ENCODE results near the gene BID. TPM values are rescaled to one million over a fixed set of nuclear protein-coding genes. Genes with fewer than 3 reads are reported as not detected.

Gene BID
- total RNA-seq, 1 donor from 2014 or later = 43.3 TPM

DNA sequence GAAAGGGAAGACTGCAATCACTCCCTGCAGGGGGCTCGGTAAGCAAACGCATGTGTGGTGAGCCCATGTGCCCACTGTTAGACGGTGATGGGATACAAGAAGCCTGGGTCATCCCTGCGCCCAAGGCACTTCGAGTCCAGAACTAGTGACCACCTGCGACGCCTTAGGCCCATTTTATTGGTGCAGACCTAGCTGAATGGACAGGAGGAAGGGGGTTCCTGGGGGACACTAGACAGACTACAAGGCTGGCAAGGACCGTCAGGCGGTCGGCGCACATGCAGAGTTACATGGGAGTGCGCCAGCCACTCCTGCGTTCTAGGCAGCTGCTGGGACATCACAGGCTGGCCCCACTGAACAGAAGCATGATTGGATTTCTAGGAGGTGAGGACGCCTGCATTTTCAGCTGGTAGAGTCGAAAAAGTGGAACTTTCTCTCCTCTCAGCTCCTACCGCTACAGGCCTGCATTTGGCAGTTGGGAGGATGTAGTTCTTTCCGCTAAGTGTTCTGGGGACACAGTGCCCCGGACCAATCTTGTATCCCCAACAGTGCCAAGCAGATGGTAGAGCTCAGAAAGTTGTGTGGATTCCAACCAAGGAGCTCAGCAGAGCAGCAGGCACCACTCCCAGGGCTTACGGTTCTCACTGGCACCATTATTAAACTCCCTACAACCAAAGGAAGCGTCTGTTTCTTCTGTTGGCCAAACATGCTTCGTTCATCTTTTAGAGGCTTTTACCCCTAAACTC, 35.7 kb downstream of the BID start:
- DNase-seq (ENCODE audit: low read depth in 2 of 2) = no peak

DNA sequence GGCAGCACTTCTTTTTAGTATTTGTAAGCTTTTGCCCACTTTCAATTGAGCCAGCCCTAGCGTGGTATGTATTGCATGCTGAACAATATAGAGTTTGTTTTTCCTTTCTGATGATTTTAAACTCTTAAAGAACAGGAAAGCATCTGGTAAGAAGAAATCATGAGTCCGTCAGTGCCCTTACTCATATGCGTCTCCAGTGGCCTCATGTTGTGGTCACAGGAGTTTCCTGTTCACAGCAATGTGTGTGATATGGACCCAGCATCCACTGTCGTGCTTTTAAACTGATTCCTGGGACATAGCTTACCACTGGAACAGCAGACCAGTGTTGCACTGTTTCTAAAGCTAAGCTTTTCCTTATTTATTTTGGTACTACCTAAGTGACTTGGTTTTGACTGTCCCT, 40.1 kb downstream of the BID start:
- DNase-seq (ENCODE audit: low read depth in 2 of 2) = peak in 1 of 2 donors; percentile 80

DNA sequence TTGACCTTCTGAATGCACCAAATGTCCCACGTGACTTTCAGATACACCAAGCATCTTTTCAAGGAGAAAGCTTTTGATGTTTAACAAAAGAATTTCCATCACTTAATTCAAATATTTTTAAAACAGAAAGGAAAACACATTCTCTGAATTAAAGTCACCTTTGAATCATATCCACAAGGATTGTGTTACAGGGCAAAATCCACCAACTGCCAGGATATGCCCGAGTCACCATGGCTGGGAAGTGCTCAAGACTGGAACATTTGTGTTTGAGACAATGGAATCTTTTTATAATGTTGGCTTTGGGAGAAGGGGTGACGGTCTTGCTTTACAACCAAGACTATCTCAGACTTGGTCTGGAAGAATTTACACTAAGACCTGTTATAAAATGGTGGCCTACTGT, 40.8 kb downstream of the BID start:
- DNase-seq (ENCODE audit: low read depth in 2 of 2) = peak in 1 of 2 donors; percentile 30

DNA sequence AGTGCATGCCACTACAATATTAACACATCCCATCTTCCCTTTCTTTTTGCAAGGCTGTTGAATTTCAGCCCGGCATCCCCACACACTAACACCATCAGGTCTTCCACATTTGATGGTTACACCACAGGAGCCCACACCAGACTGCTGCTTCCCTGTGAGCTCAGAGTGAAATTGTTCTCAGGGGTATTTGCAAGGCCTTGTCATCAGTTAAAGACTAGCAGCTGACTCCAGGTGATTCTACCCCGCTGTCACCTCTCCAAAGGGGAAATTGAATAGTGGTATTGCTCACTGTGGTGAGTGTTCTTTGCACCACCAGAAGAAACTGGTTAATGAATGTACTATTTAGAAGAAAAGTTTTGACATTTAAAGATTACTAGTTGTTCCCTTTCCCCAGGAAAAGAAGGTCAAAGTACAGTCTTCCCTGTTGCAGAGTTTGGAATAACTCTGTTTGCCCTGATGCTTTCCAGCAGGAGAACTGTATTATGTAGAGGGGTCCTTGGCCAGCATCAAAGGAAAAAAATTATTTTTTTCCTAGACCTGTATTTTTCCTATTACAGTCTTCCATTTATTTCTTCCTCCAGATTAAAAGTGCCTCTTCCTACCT, 41.9 kb downstream of the BID start:
- no peak for DNase-seq (ENCODE audit: low read depth in 2 of 2)

DNA sequence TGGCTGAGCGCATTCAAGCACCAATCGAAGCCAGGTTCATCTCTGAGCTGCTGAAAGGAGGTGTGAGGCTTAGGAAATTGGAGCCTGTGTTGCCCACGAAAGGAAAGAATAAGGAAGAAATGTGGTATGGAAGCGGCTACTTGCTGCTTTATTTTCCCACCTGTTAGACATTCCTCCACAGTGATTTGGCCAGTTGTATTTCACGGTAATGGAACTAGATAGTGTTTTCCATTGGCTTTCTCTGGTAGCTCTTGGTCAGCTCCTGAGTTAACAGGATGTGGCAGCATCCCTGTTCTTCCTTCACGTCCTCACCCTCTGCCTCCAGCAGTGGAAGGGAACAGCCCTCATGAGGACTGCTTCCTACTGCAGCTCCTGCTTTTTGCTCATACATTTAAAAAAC, 44.7 kb downstream of the BID start:
- no peak for DNase-seq (ENCODE audit: low read depth in 2 of 2)

DNA sequence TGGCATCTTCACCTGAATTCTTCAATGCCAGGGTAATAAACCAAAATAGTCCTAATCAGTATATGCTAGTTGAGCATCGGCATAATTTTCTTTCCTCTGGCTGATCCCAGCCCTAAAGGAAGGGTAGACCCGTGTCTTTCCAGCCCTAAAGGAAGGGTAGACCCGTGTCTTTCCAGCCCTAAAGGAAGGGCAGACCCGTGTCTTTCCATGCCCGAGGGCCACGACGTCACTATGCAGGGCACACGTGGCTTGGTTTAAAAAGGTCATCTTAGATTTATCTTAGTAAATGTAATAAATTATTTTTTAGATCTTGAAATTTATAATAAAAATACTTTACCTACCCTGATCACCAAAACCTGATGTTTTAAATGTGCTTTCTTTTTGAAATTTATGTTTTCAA, 45.5 kb downstream of the BID start:
- no peak for DNase-seq (ENCODE audit: low read depth in 2 of 2)

DNA sequence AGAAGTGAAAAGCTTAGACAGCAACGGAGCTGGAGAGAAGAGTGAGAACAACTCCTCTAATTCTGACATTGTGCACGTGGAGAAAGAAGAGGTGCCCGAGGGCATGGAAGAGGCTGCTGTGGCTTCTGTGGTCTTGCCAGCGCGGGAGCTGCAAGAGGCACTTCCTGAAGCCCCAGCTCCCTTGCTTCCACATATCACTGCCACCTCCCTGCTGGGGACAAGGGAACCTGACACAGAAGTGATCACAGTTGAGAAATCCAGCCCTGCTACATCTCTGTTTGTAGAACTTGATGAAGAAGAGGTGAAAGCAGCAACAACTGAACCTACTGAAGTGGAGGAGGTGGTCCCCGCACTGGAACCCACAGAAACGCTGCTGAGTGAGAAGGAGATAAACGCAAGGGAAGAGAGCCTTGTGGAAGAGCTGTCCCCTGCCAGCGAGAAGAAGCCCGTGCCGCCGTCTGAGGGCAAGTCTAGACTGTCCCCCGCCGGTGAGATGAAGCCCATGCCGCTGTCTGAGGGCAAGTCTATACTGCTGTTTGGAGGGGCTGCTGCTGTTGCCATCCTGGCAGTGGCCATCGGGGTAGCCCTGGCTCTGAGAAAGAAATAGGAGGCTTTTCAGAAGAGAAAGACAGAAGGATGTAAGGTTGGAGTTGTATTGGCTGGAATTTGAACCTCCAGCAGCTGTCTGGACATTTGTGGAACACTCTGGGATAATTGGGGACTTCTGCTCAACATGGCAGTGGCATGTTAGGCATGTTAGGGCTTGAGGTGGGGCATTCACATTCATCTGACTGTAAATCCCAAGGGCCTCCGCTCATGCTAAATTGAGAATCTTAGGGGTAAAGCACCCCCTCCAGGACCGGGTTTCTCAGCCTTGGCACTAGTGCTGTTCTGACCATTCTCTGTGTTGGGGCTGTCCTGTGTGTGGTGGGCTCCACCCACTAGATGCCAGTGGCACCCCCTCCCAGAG, 47.1 kb downstream of the BID start:
- no peak for DNase-seq (ENCODE audit: low read depth in 2 of 2)

DNA sequence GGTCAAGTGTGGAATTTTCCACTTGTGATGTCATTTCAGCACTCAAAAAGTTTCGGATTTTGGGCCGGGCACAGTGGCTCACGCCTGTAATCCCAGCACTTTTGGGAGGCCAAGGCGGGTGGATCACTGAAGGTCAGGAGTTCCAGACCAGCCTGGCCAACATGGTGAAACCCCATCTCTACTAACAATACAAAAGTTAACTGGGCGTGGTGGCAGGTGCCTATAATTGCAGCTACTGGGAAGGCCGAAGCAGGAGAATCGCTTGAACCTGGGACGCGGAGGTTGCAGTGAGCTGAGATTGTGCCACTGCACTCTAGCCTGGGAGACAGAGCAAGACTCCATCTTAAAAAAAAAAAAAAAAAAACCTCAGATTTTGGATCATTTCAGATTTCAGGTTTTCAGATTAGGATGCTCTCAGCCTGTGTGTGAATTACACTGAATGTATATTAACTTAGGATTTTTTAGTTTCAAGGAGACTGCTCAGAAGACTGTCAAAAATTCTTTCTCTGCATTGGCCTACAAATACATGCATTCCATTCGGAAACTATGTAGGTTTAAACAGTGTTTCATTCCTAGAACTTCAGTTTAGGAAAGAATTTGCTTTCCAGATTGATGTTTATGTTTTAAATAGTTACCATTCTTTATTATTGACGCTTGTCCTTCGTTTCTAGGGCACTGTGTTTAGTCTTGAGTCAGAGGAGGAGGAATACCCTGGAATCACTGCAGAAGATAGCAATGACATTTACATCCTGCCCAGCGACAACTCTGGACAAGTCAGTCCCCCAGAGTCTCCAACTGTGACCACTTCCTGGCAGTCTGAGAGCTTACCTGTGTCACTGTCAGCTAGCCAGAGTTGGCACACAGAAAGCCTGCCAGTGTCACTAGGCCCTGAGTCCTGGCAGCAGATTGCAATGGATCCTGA, 48.0 kb downstream of the BID start:
- DNase-seq (ENCODE audit: low read depth in 2 of 2) = no peak

DNA sequence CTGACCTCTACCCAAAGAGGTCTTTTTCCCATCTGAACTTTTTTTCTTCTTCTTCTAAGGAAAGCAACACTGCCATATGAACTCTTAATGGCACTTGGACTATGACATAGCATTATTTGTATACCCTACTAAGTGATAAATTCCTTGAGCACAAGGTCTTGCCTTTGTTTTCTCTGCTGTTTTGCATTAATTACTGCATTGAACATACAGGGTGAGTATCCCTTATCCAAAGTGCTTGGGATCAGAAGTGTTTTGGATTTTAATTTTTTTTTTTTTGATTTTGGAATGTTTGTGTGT, 48.8 kb downstream of the BID start:
- no peak for DNase-seq (ENCODE audit: low read depth in 2 of 2)

DNA sequence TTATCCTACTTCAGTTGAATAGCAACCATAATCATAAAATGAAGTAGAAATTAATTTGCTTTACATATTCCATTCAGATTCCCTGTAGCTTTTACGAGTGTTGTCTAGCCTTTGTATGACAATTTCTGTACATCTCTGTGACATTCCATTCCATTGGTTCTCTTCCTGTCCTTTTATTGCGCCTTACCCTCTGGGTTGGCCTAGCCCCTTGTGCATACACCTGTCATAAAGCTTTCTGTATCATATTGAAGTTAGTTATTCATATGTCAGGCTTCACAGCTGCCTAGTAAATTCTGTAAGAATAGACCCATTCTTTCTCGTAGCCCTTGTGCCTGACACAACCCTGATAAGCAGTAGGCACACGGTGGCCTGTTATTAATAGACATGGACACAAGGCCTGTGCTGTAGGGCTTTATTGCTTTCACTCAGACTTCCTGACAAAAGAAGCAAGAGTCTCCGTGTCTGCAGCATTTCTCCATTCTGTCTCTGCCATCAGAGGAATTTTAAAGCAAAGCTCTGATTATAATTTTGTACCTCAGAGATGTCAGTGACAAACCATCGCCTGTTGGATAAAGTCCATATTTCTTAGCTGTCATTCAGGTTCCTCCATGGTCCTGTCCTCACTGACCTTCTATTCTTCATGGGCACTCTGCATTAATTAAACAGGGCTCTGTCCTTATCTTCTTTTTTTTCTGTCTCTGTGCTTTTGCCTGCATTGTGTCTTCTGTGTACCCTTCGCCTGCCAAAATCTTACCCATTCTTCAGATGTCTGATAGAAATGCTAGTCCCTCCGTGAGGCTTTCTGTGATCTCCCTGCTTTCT, 49.4 kb downstream of the BID start:
- no peak for DNase-seq (ENCODE audit: low read depth in 2 of 2)

DNA sequence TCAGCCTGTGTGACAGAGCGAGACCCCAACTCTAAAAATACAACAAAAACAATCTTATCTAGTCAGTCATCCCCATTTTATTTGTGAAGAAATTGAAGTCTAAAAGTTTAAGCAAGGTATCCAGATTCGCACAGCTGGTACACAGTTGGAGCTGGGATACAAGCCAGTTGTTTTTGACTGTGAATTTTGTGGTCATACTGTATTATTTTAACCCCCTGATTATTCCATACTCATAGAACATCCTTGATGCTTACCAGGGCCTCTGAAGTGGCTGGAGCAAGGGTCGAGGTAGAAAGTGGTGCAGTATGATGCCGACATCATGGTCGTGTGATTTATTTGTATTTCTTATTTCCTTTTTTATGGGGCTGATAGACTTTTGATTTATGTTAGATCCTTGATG, 50.0 kb downstream of the BID start:
- no peak for DNase-seq (ENCODE audit: low read depth in 2 of 2)

DNA sequence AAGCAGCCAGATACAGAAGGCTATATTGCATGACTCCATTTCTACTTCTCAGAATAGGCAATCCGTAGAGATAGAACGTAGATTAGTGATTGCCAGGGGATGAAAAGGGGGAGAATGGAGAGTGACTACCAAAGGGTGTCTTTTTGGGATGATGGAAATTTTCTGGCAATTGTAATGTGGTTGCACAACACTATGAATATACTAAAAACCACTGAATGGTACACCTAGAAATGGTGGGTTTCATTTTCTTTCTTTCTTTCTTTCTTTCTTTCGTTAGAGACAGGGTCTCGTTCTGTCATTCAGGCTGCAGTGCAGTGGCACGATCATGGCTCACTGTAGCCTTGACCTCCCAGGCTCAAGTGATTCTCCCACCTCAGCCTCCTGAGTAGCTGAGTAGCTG, 54.4 kb downstream of the BID start:
- DNase-seq (ENCODE audit: low read depth in 2 of 2) = no peak

DNA sequence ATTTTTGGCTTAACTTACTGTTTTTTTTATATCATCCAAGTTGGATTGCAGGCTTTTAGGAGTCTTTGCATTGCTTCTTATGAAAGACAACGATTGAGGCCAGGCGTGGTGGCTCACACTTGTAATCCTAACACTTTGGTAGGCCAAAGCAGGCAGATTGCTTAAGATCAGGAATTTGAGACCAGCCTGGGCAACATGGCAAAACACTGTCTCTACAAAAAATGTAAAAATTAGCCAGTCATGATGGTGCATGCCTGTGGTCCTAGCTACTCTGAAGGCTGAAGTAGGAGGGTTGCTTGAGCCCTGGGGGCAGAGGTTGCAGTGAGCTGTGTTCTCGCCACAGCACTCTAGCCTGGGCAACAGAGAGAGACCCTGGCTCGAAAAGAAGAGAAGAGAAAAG, 56.6 kb downstream of the BID start:
- no peak for DNase-seq (ENCODE audit: low read depth in 2 of 2)

DNA sequence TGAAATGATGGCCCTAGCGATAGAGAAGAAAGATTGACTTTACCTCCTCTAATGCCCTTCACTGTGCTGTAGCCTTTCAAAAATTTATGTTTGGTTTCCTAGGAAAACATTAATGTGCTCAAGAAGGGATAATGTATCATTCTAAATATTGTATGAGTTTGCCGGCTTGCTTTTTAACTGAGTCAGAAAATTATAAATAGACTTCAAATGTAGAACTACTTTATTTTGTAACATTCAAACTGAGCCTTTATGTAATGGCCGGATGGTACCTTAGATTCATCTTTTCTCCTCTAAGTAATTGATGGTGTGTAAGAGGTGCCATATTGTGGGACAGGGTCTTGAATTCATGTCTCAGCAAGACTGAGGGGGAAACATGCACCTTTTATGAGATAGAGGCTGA, 57.7 kb downstream of the BID start:
- DNase-seq (ENCODE audit: low read depth in 2 of 2) = no peak

DNA sequence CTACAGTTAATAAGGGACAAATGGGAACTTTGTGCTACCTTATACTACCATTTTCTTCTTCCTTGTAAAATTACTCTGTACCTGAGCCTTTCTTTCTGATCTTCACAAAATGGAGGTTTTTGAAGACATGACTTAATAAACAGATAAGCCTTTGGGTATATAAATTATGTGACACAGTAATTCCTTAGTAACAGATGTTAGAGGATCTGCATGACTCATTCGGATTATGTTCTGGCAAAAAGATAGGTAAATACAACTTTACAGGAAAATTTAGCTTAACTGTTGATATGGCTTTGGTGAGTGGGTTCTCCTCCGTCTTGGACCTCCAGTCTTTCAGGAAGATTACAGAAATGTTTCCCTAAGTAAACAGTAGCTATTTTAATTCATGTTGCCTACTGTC, 61.8 kb downstream of the BID start:
- DNase-seq (ENCODE audit: low read depth in 2 of 2) = peak; percentile 31 to 52

DNA sequence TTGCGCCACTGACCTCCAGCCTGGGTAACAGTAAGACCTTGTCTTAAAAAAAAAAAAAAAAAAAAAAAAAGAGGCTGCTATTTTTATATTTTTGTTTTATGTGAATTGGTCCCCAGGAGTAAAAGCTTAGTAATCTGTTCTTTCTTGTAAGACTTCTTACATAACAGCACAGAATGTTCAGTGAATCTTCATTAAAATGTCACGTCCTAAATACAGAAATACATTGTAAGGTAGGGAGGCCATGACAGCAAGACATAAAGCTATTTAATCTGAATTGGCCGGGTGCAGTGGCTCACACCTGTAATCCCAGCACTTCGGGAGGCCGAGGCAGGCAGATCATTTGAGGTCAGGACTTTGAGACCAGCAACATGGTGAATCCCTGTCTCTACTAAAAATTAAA, 64.2 kb downstream of the BID start:
- DNase-seq (ENCODE audit: low read depth in 2 of 2) = no peak

DNA sequence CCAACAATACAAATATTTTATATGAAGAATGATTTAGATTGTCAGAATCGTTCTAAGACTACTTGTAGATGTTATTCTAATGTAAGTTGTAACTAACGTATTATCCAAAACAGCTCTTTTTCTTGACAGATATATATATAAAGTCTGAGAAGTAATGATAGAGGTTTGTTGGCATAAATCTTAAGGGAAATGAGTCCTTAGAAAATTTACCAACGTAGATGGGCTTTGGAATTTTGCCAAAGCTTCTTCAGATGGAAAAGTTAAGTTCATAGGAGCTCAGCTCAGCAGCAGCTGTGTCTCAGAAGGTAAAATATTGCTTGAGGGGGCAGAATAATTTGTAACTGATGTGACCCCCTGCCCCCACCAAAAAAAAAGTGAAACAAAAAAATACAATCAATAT, 66.7 kb downstream of the BID start:
- DNase-seq (ENCODE audit: low read depth in 2 of 2) = peak in 1 of 2 donors; percentile 72

DNA sequence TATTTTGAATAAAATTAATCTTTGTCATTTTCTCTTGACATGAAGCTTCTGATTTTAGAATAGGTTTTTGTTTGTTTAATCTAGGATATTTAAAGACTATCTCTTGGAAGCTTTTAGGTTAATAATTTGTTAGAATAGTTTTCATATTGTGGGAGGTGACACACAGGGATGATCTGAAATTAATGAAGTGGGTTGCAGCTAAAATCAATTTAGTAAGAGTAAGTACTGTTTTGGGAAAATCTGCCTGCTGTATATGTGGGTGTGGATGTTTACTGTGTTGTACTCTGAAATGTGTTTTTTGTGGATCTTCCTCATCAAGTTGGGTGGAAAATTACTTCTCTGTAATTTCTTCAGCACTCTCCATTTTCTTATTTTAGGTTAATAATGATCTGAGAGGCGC, 67.3 kb downstream of the BID start:
- peak in 1 of 2 donors; percentile 13 for DNase-seq (ENCODE audit: low read depth in 2 of 2)

DNA sequence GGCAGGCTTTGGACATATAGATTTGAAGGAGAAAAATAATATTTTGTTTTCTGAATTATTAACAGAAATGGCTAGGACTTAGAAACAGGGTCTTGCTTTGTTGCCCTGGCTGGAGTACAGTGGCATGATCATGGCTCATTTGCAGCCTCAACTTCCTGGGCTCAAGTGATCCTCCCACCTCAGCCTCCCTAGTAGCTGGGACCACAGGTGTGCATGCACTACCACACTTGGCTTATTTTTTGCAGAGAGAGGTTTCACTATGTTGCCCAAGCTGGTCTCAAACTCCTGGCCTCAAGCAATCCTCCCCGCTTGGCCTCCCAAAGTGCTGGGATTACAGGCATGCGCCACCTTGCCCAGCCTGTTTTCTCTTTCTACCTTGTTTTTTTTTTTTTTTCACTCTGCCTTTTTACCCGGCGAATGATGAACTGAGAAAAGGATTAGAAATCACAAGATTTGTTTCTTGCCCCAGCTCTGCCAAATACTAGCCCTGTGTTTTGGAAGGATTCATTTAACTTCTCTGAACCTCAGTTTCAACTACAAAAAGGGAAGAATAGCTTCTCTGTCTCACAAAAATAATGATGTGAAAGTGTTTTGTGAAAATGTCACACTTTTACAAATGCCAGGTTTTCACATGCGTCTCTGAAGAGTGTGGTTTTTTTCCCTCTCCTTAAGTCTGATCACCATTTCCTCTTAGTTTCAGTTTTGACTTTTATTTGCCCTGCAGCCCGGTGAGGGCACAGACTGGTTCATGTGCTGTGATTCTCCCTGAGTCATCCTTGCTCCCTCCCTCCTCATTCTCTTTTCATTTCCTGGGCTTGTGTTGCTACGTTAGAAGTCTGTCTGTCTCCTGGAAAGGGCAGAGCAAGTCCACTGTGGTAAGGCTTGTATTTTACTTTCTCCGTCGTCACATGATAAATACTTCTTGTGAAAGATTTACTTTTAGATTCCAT, 68.0 kb downstream of the BID start:
- DNase-seq (ENCODE audit: low read depth in 2 of 2) = peak; percentile 65 to 96

Data from lung microvascular endothelial cell (primary cell).